PC-3 (cell line): ENCODE results near the gene THRB. TPM values are rescaled to one million over a fixed set of nuclear protein-coding genes. Genes with fewer than 3 reads are reported as not detected.

Experiments
- ATAC-seq: fragments of 200-7000 bp; cut with Tn5 transposase; 2 replicates; pipeline ENCODE4 v1.9.1; 2020; ENCODE audit warnings: mild to moderate bottlenecking, moderate library complexity
- BruUV-seq: library from RNA; stranded (reverse); fragments of 400-500 nt; replicated peaks from 2 replicates; lab custom pipeline; 2021; lab: Mats Ljungman, UMichigan
- CTCF ChIA-PET: fragments of 300-600 bp; sonication (Branson Sonifier 250); formaldehyde crosslinking; loops from one replicate; lab custom pipeline; 2022; ENCODE audit warnings: antibody characterized with exemption; lab: Charles Lee
- POLR2A ChIA-PET: fragments of 300-600 bp; sonication (Branson Sonifier 250); formaldehyde crosslinking; loops from one replicate; lab custom pipeline; 2022; ENCODE audit warnings: antibody characterized with exemption; ENCODE audit not compliant: unreplicated experiment; lab: Charles Lee
- DNase-seq: peaks from one replicate; pipeline ENCODE4 v3.0.0-alpha.2; 2015
- H2AFZ ChIP-seq: fragments of 300-600 bp; sonication (generic); 2 replicates; pipeline ENCODE4 v1.6.0; 2016; ENCODE audit warnings: antibody characterized with exemption, low read length
- H3F3A ChIP-seq: fragments of 300-600 bp; sonication (generic); one replicate; pipeline ENCODE4 v1.6.0; 2017; ENCODE audit warnings: antibody characterized with exemption, low read length, control low read depth, mild to moderate bottlenecking; ENCODE audit not compliant: unreplicated experiment
- H3K27ac ChIP-seq: fragments of 300-600 bp; sonication (generic); 2 replicates; pipeline ENCODE4 v1.5.1; 2016; ENCODE audit warnings: mild to moderate bottlenecking, low read length
- H3K27me3 ChIP-seq: fragments of 300-600 bp; sonication (generic); 2 replicates; pipeline ENCODE4 v1.6.1; 2016; ENCODE audit warnings: low read length, mixed read lengths
- H3K36me3 ChIP-seq: fragments of 300-600 bp; sonication (generic); 2 replicates; pipeline ENCODE4 v1.6.1; 2016; ENCODE audit warnings: low read depth, mixed run types, low read length, mixed read lengths
- H3K4me1 ChIP-seq: fragments of 300-600 bp; sonication (generic); 2 replicates; pipeline ENCODE4 v1.5.1; 2016; ENCODE audit warnings: low read length; ENCODE audit not compliant: insufficient read depth
- H3K4me2 ChIP-seq: fragments of 300-600 bp; sonication (generic); 2 replicates; pipeline ENCODE4 v1.6.0; 2016; ENCODE audit warnings: low read length
- H3K4me3 ChIP-seq: fragments of 300-600 bp; sonication (generic); 2 replicates; pipeline ENCODE4 v1.5.1; 2016; ENCODE audit warnings: mild to moderate bottlenecking, low read length, mixed read lengths
- H3K79me2 ChIP-seq: fragments of 300-600 bp; sonication (generic); 2 replicates; pipeline ENCODE4 v1.6.1; 2017; ENCODE audit warnings: low read length, mixed read lengths
- H3K9ac ChIP-seq: fragments of 300-600 bp; sonication (generic); 2 replicates; pipeline ENCODE4 v1.6.0; 2016; ENCODE audit warnings: mild to moderate bottlenecking, low read length
- H3K9me2 ChIP-seq: fragments of 300-600 bp; sonication (generic); replicated peaks from 2 replicates; pipeline ENCODE4 v1.6.1; 2016; ENCODE audit warnings: mixed run types, low read length, mixed read lengths
- H3K9me3 ChIP-seq: fragments of 300-600 bp; sonication (generic); 2 replicates; pipeline ENCODE4 v1.6.1; 2016; ENCODE audit warnings: low read length, mixed read lengths
- H4K20me1 ChIP-seq: fragments of 300-600 bp; sonication (generic); 2 replicates; pipeline ENCODE4 v1.6.1; 2016; ENCODE audit warnings: low read length, mixed read lengths
- CTCF ChIP-seq: fragments of 300-600 bp; sonication (generic); conservative IDR thresholded peaks from 2 replicates; pipeline ENCODE4 v1.5.1; 2017; ENCODE audit warnings: antibody characterized with exemption, low read depth, mild to moderate bottlenecking, low read length
- EZH2 ChIP-seq: fragments of 300-600 bp; sonication (generic); IDR thresholded peaks from one replicate; pipeline ENCODE4 v1.6.1; 2017; ENCODE audit warnings: antibody characterized with exemption, mild to moderate bottlenecking, low read length; ENCODE audit not compliant: unreplicated experiment
- EZH2phosphoT487 ChIP-seq: fragments of 300-600 bp; sonication (generic); IDR thresholded peaks from 2 replicates; pipeline ENCODE4 v1.6.1; 2018; ENCODE audit warnings: mild to moderate bottlenecking, antibody characterized with exemption, low read length, borderline replicate concordance
- intact Hi-C: fragments of 100-400 bp; cut with micrococcal nuclease; formaldehyde crosslinking; loops from 2 replicates; pipeline ENCODE4 v1.9.0; 2023
- total RNA-seq: library from RNA; depleted of rRNA; stranded (reverse); fragments of >200 nt; gene quantifications from 2 replicates; pipeline ENCODE4 v1.2.3, GENCODE V29; 2014

Gene THRB
- total RNA-seq, 1 experiment from 2014 or later: 9.7 TPM

GRCh38 chr3:24237971-24238706 is 256.5 kb downstream of the THRB start:
- ChIA-PET CTCF (interaction anchor here (1.3 kb wide), 1 partner anchor 27 kb away, joined by 5 read pairs; no protein-coding TSS in a partner anchor), POLR2A (interaction anchor here (0.7 kb wide), 1 partner anchor 321 kb away, joined by 3 read pairs; the partner anchor contains the start of genes NKIRAS1 and RPL15)
- Histone ChIP-seq H3K27me3 (no peaks in the 10 kb centered on the region), H3K36me3 (no peaks in the 10 kb centered on the region), H3K79me2 (no peaks in the 10 kb centered on the region), H3K4me1 (peaks cover 60% of the 10 kb centered on the region), H3K27ac (peak overlapping the region; percentile 86), H3K9ac (peak overlapping the region; percentile 53), H4K20me1 (no peaks in the 10 kb centered on the region), H3K9me2 (no peaks in the 10 kb centered on the region), H3K9me3 (no peaks in the 10 kb centered on the region), H3K4me3 (no peak overlapping the region), H3K4me2 (peak overlapping the region; percentile 42), H2AFZ (no peak overlapping the region), H3F3A (no peaks in the 10 kb centered on the region)
- peak; percentile 68 for ATAC-seq
- intact Hi-C loops: loop anchor here (1.0 kb wide), 4 partner anchors 52 to 445 kb away; no protein-coding TSS in a partner anchor
- DNase-seq: peak; percentile 92
- TF ChIP-seq EZH2: no peak
- TF ChIP-seq CTCF: peak; percentile 76
- BruUV-seq: no TSS peak

- Histone ChIP-seq H3F3A (no peaks in the 10 kb centered on the region), H3K4me1 (peaks cover 38% of the 10 kb centered on the region), H3K9ac (peak overlapping the region; percentile 14; the same call in 1 of the 2 replicates), H3K9me3 (no peaks in the 10 kb centered on the region), H2AFZ (no peak overlapping the region), H3K9me2 (no peaks in the 10 kb centered on the region), H3K36me3 (no peaks in the 10 kb centered on the region), H3K27me3 (no peaks in the 10 kb centered on the region), H3K79me2 (no peaks in the 10 kb centered on the region), H3K4me3 (no peak overlapping the region), H4K20me1 (no peaks in the 10 kb centered on the region), H3K27ac (peak overlapping the region; percentile 70), H3K4me2 (peak overlapping the region; percentile 32)
- TF ChIP-seq CTCF (no peak), EZH2phosphoT487 (no peak), EZH2 (no peak)
- intact Hi-C loops: no loop called here
- ChIA-PET CTCF (interaction anchor here (0.6 kb wide), 2 partner anchors 37 to 49 kb away, joined by 3 read pairs; no protein-coding TSS in a partner anchor), POLR2A (no interaction called here)
- no TSS peak for BruUV-seq
- peak; percentile 52 for ATAC-seq
- DNase-seq: peak; percentile 86
Measured at GRCh38 chr3:24235121-24235520, 259.5 kb downstream of the THRB start.

GRCh38 chr3:24232784-24233183 is 261.9 kb downstream of the THRB start:
- H3K27me3 ChIP-seq: no peaks in the 10 kb centered on the region
- no peaks in the 10 kb centered on the region for H4K20me1 ChIP-seq
- H3K4me1 ChIP-seq: peaks cover 27% of the 10 kb centered on the region
- H3K9me3 ChIP-seq: no peaks in the 10 kb centered on the region
- ATAC-seq: no peak
- H3K4me2 ChIP-seq: no peak overlapping the region
- intact Hi-C loops: no loop called here
- no peaks in the 10 kb centered on the region for H3K9me2 ChIP-seq
- TF ChIP-seq CTCF (no peak), EZH2phosphoT487 (no peak), EZH2 (no peak)
- CTCF ChIA-PET: no interaction called here
- DNase-seq: no peak
- H3F3A ChIP-seq: no peaks in the 10 kb centered on the region
- no TSS peak for BruUV-seq
- no peak overlapping the region for H3K27ac ChIP-seq
- POLR2A ChIA-PET: no interaction called here
- H3K79me2 ChIP-seq: no peaks in the 10 kb centered on the region
- no peak overlapping the region for H3K4me3 ChIP-seq
- H3K36me3 ChIP-seq: no peaks in the 10 kb centered on the region
- no peak overlapping the region for H2AFZ ChIP-seq
- no peak overlapping the region for H3K9ac ChIP-seq
